OCI-LY1 (cell line): ENCODE results near the gene ZNF536.

Source experiments
- H2AFZ ChIP-seq: fragments of 200-600 bp; sonication (generic), shearing (Covaris generic); 2 replicates; pipeline ENCODE4 v1.6.0; 2014; ENCODE audit warnings: antibody characterized with exemption, mild to moderate bottlenecking, low read length
- H3F3A ChIP-seq: fragments of 200-600 bp; sonication (generic), shearing (Covaris generic); 2 replicates; pipeline ENCODE4 v1.6.0; 2014; ENCODE audit warnings: mild to moderate bottlenecking, antibody characterized with exemption, low read length, moderate library complexity; ENCODE audit not compliant: insufficient read depth
- H3K27ac ChIP-seq: fragments of 200-600 bp; sonication (generic); 2 replicates; pipeline ENCODE4 v1.5.1; 2014; ENCODE audit warnings: low read length, mixed run types, mild to moderate bottlenecking, low read depth; ENCODE audit not compliant: poor library complexity, severe bottlenecking
- H3K27me3 ChIP-seq: fragments of 200-600 bp; sonication (generic); 2 replicates; pipeline ENCODE4 v1.6.0; 2014; ENCODE audit warnings: antibody characterized with exemption, mild to moderate bottlenecking, low read length, moderate library complexity; ENCODE audit not compliant: insufficient read depth
- H3K36me3 ChIP-seq: fragments of 200-600 bp; sonication (generic); 2 replicates; pipeline ENCODE4 v1.6.1; 2014; ENCODE audit warnings: mild to moderate bottlenecking, antibody characterized with exemption, low read length, moderate library complexity, mixed read lengths; ENCODE audit not compliant: insufficient read depth
- H3K4me1 ChIP-seq: fragments of 200-600 bp; sonication (generic); 2 replicates; pipeline ENCODE4 v1.5.1; 2014; ENCODE audit warnings: mild to moderate bottlenecking, low read length, moderate library complexity; ENCODE audit not compliant: insufficient read depth, severe bottlenecking
- H3K4me2 ChIP-seq: fragments of 200-600 bp; sonication (generic), shearing (Covaris generic); 2 replicates; pipeline ENCODE4 v1.6.1; 2014; ENCODE audit warnings: low read length
- H3K4me3 ChIP-seq: fragments of 200-600 bp; sonication (generic); 2 replicates; pipeline ENCODE4 v1.5.1; 2014; ENCODE audit warnings: low read length, low read depth, mild to moderate bottlenecking, mixed read lengths; ENCODE audit not compliant: poor library complexity, severe bottlenecking
- H3K79me2 ChIP-seq: fragments of 200-600 bp; shearing (Covaris generic); 2 replicates; pipeline ENCODE4 v1.6.1; 2016; ENCODE audit warnings: mixed run types, low read length, mixed read lengths; ENCODE audit not compliant: insufficient read depth
- H3K9ac ChIP-seq: fragments of 200-600 bp; sonication (generic), shearing (Covaris generic); 2 replicates; pipeline ENCODE4 v1.6.1; 2014; ENCODE audit warnings: mild to moderate bottlenecking, low read length, mixed read lengths
- H3K9me2 ChIP-seq: fragments of 200-600 bp; sonication (generic), shearing (Covaris generic); 2 replicates; pipeline ENCODE4 v1.6.1; 2014; ENCODE audit warnings: low read depth, mild to moderate bottlenecking, low read length, mixed read lengths
- H3K9me3 ChIP-seq: fragments of 200-600 bp; shearing (Covaris generic); 2 replicates; pipeline ENCODE4 v1.6.1; 2014; ENCODE audit warnings: low read length, mixed read lengths
- H4K20me1 ChIP-seq: fragments of 200-600 bp; sonication (generic), shearing (Covaris generic); 2 replicates; pipeline ENCODE4 v1.6.0; 2016; ENCODE audit warnings: mild to moderate bottlenecking, low read length; ENCODE audit not compliant: insufficient read depth
- EZH2 ChIP-seq: fragments of 200-600 bp; sonication (generic), shearing (Covaris generic); IDR thresholded peaks from 2 replicates; pipeline ENCODE4 v1.8.0; 2017; ENCODE audit warnings: borderline replicate concordance, mixed run types, mild to moderate bottlenecking, antibody characterized with exemption, low read length, moderate library complexity, mixed read lengths
- TF ChIP-seq, protein P1 (sequence below): fragments of 200-600 bp; sonication (generic), shearing (Covaris generic); IDR thresholded peaks from 2 replicates; pipeline ENCODE4 v1.5.1; 2017; ENCODE audit warnings: mild to moderate bottlenecking, antibody characterized with exemption, low read length, moderate library complexity, mixed read lengths

The ZNF536 gene

DNA sequence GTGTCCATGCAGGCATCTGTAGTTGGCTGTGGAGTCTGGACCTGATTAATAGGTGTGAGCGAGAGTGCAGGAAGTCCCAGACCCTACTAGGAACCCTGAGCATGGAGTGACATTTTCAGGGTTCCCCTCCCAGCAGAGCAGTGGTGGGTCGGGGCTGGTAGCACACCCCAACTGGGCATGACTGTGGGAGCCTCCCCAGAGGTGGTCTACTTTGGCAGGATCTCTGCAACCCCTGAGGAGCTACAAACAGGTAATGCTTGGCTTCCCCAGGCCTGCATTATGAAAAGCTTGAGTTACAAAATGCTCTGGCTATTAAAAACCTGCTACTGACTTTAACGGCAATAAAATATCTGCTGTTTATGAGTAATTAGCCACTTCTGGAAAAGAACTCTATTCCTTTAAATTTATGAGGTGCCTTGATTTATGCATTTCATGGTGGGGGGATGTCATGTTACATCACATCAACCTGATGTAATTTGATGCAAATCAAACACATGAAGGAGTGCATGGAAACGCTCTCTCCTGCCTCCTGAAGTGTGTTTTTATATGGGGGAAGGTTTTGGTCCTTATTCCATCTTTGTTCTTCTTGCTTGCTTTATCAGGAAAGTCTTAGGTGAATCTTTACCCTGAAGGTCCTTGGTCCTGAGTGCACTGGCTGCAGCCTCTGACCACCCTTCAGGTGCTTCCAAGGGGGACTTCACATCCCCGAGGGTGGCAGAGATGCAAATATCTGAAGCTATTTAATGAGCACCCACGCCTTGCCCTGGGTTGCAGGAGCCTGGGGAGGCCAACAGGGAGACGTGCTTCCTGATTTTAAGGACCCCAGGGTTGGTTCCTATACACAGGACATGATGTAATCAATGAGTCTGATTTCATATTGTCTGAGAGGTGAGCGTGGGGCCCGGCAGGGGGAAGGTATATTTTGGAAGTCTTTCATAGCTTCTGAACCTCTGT is 54.0 kb downstream of the ZNF536 start:
- no peak for TF ChIP-seq EZH2
- TF ChIP-seq, protein P1, sequence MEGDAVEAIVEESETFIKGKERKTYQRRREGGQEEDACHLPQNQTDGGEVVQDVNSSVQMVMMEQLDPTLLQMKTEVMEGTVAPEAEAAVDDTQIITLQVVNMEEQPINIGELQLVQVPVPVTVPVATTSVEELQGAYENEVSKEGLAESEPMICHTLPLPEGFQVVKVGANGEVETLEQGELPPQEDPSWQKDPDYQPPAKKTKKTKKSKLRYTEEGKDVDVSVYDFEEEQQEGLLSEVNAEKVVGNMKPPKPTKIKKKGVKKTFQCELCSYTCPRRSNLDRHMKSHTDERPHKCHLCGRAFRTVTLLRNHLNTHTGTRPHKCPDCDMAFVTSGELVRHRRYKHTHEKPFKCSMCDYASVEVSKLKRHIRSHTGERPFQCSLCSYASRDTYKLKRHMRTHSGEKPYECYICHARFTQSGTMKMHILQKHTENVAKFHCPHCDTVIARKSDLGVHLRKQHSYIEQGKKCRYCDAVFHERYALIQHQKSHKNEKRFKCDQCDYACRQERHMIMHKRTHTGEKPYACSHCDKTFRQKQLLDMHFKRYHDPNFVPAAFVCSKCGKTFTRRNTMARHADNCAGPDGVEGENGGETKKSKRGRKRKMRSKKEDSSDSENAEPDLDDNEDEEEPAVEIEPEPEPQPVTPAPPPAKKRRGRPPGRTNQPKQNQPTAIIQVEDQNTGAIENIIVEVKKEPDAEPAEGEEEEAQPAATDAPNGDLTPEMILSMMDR, result no peak
- Histone ChIP-seq H3K4me1 (no peaks in the 10 kb centered on the region), H3K27ac (no peak overlapping the region), H3K4me3 (no peak overlapping the region), H3K79me2 (no peaks in the 10 kb centered on the region), H3K4me2 (no peak overlapping the region), H2AFZ (no peak overlapping the region), H3K9me3 (no peaks in the 10 kb centered on the region), H3F3A (no peaks in the 10 kb centered on the region), H3K9ac (no peak overlapping the region), H3K9me2 (no peaks in the 10 kb centered on the region), H3K27me3 (no peaks in the 10 kb centered on the region), H3K36me3 (no peaks in the 10 kb centered on the region), H4K20me1 (no peaks in the 10 kb centered on the region)

DNA sequence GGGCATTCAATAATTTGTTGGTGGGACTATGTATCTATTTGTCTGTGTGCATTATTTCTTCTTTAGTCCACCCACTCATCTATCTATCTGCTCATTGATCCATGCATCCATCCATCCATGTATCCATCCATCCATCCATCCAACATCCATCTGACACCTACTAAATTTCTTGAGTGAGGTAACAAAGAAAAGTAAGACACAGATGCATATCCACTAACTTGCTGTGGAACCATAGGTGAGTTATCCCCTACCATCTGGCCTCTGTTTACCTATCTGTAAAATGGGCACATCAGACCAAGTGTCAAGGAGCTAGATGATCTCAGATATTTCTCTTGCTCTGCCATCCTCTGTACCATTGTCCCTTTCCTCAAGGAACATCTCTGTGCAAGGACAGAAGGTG is 54.7 kb downstream of the ZNF536 start:
- Histone ChIP-seq H3K9ac (no peak overlapping the region), H3K27me3 (no peaks in the 10 kb centered on the region)

DNA sequence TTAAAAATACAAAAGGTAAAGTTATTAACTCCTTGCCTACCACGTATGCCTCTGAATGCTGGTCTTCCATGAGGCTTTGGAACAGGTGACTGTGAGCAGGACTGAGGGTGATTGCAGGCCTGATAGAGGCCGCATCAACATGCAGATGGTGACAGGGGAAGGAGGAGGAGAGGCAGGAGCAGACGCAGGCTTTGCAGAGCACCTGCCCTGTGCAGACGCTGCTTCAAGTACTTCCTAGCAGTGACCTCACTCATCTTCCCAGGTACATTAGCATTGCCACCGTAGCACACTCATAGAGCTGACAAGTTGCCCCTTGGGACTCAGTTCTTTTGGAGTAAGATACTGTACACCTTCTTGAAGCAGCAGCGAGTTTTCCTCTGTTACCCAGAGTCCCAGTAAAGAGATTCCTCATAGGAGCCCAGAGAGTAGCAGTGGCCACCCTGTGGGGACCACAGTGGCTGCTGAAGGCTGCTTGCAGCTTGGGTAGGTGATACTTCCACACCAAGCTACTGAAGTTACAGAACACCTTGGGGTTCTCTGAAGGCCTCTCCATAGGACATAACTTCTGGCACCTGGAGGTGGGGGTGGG is 56.0 kb downstream of the ZNF536 start:
- Histone ChIP-seq H3K9me2 (no peaks in the 10 kb centered on the region), H3F3A (no peaks in the 10 kb centered on the region), H3K4me1 (no peaks in the 10 kb centered on the region), H3K9ac (no peak overlapping the region), H3K27ac (no peak overlapping the region), H3K9me3 (no peaks in the 10 kb centered on the region), H3K4me3 (no peak overlapping the region), H4K20me1 (no peaks in the 10 kb centered on the region), H3K27me3 (no peaks in the 10 kb centered on the region), H3K36me3 (no peaks in the 10 kb centered on the region), H2AFZ (no peak overlapping the region), H3K4me2 (no peak overlapping the region), H3K79me2 (no peaks in the 10 kb centered on the region)
- no peak for TF ChIP-seq EZH2
- TF ChIP-seq, protein P1, result no peak

More for the DNA sequence above, 54.7 kb downstream of the ZNF536 start:
- H3K27ac ChIP-seq, result no peak overlapping the region
- H3K9me2 ChIP-seq, result no peaks in the 10 kb centered on the region
- H3K4me2 ChIP-seq, result no peak overlapping the region
- no peaks in the 10 kb centered on the region for H3K36me3 ChIP-seq
- no peaks in the 10 kb centered on the region for H3K4me1 ChIP-seq
- no peak overlapping the region for H2AFZ ChIP-seq
- H3K4me3 ChIP-seq, result no peak overlapping the region
- H3K79me2 ChIP-seq, result no peaks in the 10 kb centered on the region
- no peaks in the 10 kb centered on the region for H3F3A ChIP-seq
- TF ChIP-seq, protein P1, result no peak
- TF ChIP-seq EZH2, result no peak
- H4K20me1 ChIP-seq, result no peaks in the 10 kb centered on the region
- no peaks in the 10 kb centered on the region for H3K9me3 ChIP-seq
